B cell (primary cell): ENCODE measurements around the gene ATXN1.

Experiments used
- EZH2 ChIP-seq: IDR thresholded peaks from 2 replicates; pipeline ENCODE4 v1.6.1; 2012; ENCODE audit warnings: borderline replicate concordance, low read depth, mild to moderate bottlenecking, moderate library complexity, low read length; ENCODE audit not compliant: insufficient read depth, poor library complexity, severe bottlenecking
- TF ChIP-seq, protein P1 (sequence below): fragments of 200-600 bp; IDR thresholded peaks from one replicate; pipeline ENCODE4 v1.8.0; 2022; ENCODE audit warnings: antibody characterized with exemption, mild to moderate bottlenecking

DNA sequence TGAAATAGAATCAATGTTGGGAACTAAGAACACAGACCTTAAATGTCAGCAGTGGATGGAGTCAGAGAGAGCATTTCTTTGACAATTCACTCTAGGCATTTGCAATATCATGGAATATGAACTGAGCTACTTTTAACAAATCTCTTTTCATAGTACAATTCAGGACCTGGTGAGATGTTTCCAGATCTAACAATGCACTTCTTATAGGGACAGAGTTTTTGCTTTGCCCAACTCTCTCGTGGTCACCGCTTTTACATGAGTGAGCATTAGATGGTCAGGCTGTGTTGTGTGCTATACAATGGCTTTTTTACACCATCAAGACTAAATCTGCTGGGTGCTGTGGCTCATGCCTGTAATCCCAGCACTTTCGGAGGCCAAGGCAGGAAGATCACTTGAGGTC, 233.6 kb downstream of the ATXN1 start:
- TF ChIP-seq, protein P1, sequence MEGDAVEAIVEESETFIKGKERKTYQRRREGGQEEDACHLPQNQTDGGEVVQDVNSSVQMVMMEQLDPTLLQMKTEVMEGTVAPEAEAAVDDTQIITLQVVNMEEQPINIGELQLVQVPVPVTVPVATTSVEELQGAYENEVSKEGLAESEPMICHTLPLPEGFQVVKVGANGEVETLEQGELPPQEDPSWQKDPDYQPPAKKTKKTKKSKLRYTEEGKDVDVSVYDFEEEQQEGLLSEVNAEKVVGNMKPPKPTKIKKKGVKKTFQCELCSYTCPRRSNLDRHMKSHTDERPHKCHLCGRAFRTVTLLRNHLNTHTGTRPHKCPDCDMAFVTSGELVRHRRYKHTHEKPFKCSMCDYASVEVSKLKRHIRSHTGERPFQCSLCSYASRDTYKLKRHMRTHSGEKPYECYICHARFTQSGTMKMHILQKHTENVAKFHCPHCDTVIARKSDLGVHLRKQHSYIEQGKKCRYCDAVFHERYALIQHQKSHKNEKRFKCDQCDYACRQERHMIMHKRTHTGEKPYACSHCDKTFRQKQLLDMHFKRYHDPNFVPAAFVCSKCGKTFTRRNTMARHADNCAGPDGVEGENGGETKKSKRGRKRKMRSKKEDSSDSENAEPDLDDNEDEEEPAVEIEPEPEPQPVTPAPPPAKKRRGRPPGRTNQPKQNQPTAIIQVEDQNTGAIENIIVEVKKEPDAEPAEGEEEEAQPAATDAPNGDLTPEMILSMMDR = no peak
- TF ChIP-seq EZH2 = no peak
